PC-3 (cell line): ENCODE measurements around the gene SERPINA4. TPM values are rescaled to one million over a fixed set of nuclear protein-coding genes. Genes with fewer than 3 reads are reported as not detected.

ENCODE experiments used
- ATAC-seq: fragments of 200-7000 bp; cut with Tn5 transposase; 2 replicates; pipeline ENCODE4 v1.9.1; 2020; ENCODE audit warnings: mild to moderate bottlenecking, moderate library complexity
- BruUV-seq: library from RNA; stranded (reverse); fragments of 400-500 nt; replicated peaks from 2 replicates; lab custom pipeline; 2021; lab: Mats Ljungman, UMichigan
- CTCF ChIA-PET: fragments of 300-600 bp; sonication (Branson Sonifier 250); formaldehyde crosslinking; loops from one replicate; lab custom pipeline; 2022; ENCODE audit warnings: antibody characterized with exemption; lab: Charles Lee
- POLR2A ChIA-PET: fragments of 300-600 bp; sonication (Branson Sonifier 250); formaldehyde crosslinking; loops from one replicate; lab custom pipeline; 2022; ENCODE audit warnings: antibody characterized with exemption; ENCODE audit not compliant: unreplicated experiment; lab: Charles Lee
- DNase-seq: peaks from one replicate; pipeline ENCODE4 v3.0.0-alpha.2; 2015
- H2AFZ ChIP-seq: fragments of 300-600 bp; sonication (generic); 2 replicates; pipeline ENCODE4 v1.6.0; 2016; ENCODE audit warnings: antibody characterized with exemption, low read length
- H3F3A ChIP-seq: fragments of 300-600 bp; sonication (generic); one replicate; pipeline ENCODE4 v1.6.0; 2017; ENCODE audit warnings: antibody characterized with exemption, low read length, control low read depth, mild to moderate bottlenecking; ENCODE audit not compliant: unreplicated experiment
- H3K27ac ChIP-seq: fragments of 300-600 bp; sonication (generic); 2 replicates; pipeline ENCODE4 v1.5.1; 2016; ENCODE audit warnings: mild to moderate bottlenecking, low read length
- H3K27me3 ChIP-seq: fragments of 300-600 bp; sonication (generic); 2 replicates; pipeline ENCODE4 v1.6.1; 2016; ENCODE audit warnings: low read length, mixed read lengths
- H3K36me3 ChIP-seq: fragments of 300-600 bp; sonication (generic); 2 replicates; pipeline ENCODE4 v1.6.1; 2016; ENCODE audit warnings: low read depth, mixed run types, low read length, mixed read lengths
- H3K4me1 ChIP-seq: fragments of 300-600 bp; sonication (generic); 2 replicates; pipeline ENCODE4 v1.5.1; 2016; ENCODE audit warnings: low read length; ENCODE audit not compliant: insufficient read depth
- H3K4me2 ChIP-seq: fragments of 300-600 bp; sonication (generic); 2 replicates; pipeline ENCODE4 v1.6.0; 2016; ENCODE audit warnings: low read length
- H3K4me3 ChIP-seq: fragments of 300-600 bp; sonication (generic); 2 replicates; pipeline ENCODE4 v1.5.1; 2016; ENCODE audit warnings: mild to moderate bottlenecking, low read length, mixed read lengths
- H3K79me2 ChIP-seq: fragments of 300-600 bp; sonication (generic); 2 replicates; pipeline ENCODE4 v1.6.1; 2017; ENCODE audit warnings: low read length, mixed read lengths
- H3K9ac ChIP-seq: fragments of 300-600 bp; sonication (generic); 2 replicates; pipeline ENCODE4 v1.6.0; 2016; ENCODE audit warnings: mild to moderate bottlenecking, low read length
- H3K9me2 ChIP-seq: fragments of 300-600 bp; sonication (generic); replicated peaks from 2 replicates; pipeline ENCODE4 v1.6.1; 2016; ENCODE audit warnings: mixed run types, low read length, mixed read lengths
- H3K9me3 ChIP-seq: fragments of 300-600 bp; sonication (generic); 2 replicates; pipeline ENCODE4 v1.6.1; 2016; ENCODE audit warnings: low read length, mixed read lengths
- H4K20me1 ChIP-seq: fragments of 300-600 bp; sonication (generic); 2 replicates; pipeline ENCODE4 v1.6.1; 2016; ENCODE audit warnings: low read length, mixed read lengths
- CTCF ChIP-seq: fragments of 300-600 bp; sonication (generic); conservative IDR thresholded peaks from 2 replicates; pipeline ENCODE4 v1.5.1; 2017; ENCODE audit warnings: antibody characterized with exemption, low read depth, mild to moderate bottlenecking, low read length
- EZH2 ChIP-seq: fragments of 300-600 bp; sonication (generic); IDR thresholded peaks from one replicate; pipeline ENCODE4 v1.6.1; 2017; ENCODE audit warnings: antibody characterized with exemption, mild to moderate bottlenecking, low read length; ENCODE audit not compliant: unreplicated experiment
- EZH2phosphoT487 ChIP-seq: fragments of 300-600 bp; sonication (generic); IDR thresholded peaks from 2 replicates; pipeline ENCODE4 v1.6.1; 2018; ENCODE audit warnings: mild to moderate bottlenecking, antibody characterized with exemption, low read length, borderline replicate concordance
- intact Hi-C: fragments of 100-400 bp; cut with micrococcal nuclease; formaldehyde crosslinking; loops from 2 replicates; pipeline ENCODE4 v1.9.0; 2023
- total RNA-seq: library from RNA; depleted of rRNA; stranded (reverse); fragments of >200 nt; gene quantifications from 2 replicates; pipeline ENCODE4 v1.2.3, GENCODE V29; 2014

Gene SERPINA4
- total RNA-seq, 1 experiment from 2014 or later: not detected

GRCh38 chr14:94581127-94581999 lies 20.1 kb downstream of the SERPINA4 start, which contains the start of gene SERPINA5:
Gene SERPINA5, plus strand, starts transcription at chr14:94581426. Its CDS starts 5,937 bp downstream, at chr14:94587363.
- Histone ChIP-seq H3K9ac (no peak within 1 kb of the TSS), H3K4me2 (no peak within 1 kb of the TSS), H2AFZ (no peak within 1 kb of the TSS), H3F3A (no peaks in the 10 kb centered on the region), H3K79me2 (no peaks in the 10 kb centered on the region), H3K9me3 (no peaks in the 10 kb centered on the region), H3K9me2 (no peaks in the 10 kb centered on the region), H3K4me1 (no peaks in the 10 kb centered on the region), H3K27ac (no peak within 1 kb of the TSS), H3K36me3 (no peaks in the 10 kb centered on the region), H4K20me1 (no peaks in the 10 kb centered on the region), H3K27me3 (no peaks in the 10 kb centered on the region), H3K4me3 (no peak within 1 kb of the TSS)
- BruUV-seq: no TSS peak
- DNase-seq (peak; percentile 2), ATAC-seq (no peak)
- intact Hi-C loops: no loop called here
- no peak for TF ChIP-seq EZH2phosphoT487
- TF ChIP-seq EZH2: no peak
- POLR2A ChIA-PET: no interaction called here
- CTCF ChIA-PET: no interaction called here

DNA sequence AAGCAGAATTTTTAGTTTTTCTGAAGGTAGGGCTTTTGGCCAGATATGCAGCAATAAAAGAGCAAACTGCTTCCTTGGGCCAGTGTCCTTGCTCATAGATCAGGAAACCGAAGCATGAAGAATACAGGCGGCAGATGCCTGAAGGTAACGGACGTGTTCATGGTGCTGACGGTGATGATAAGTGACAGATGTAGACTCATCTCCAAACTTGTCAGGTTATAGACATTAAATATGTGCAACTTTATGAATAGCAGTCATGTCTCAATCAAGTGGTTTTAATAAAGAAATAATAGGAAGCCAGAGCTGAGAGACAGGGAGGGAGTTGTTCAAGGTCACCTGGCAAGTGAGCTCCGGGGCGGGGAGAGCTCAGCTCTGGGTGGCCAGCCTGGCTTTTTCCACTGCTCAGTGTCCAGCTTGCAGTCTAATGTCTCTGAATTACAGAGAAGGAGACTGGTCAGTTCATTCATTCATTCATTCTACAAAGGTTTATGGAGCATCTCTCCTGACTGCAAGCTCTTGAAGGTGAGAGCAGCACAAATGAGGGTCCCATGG lies 21.0 kb downstream of the SERPINA4 start:
- H2AFZ ChIP-seq: no peak overlapping the region
- H4K20me1 ChIP-seq: no peaks in the 10 kb centered on the region
- no peaks in the 10 kb centered on the region for H3F3A ChIP-seq
- H3K9ac ChIP-seq: no peak overlapping the region
- H3K4me2 ChIP-seq: no peak overlapping the region
- H3K27me3 ChIP-seq: no peaks in the 10 kb centered on the region
- POLR2A ChIA-PET: no interaction called here
- no TSS peak for BruUV-seq
- CTCF ChIA-PET: no interaction called here
- H3K9me3 ChIP-seq: no peaks in the 10 kb centered on the region
- H3K4me1 ChIP-seq: no peaks in the 10 kb centered on the region
- no peaks in the 10 kb centered on the region for H3K9me2 ChIP-seq
- no peak overlapping the region for H3K4me3 ChIP-seq
- intact Hi-C loops: no loop called here
- H3K27ac ChIP-seq: no peak overlapping the region
- ATAC-seq (no peak), DNase-seq (no peak)
- no peaks in the 10 kb centered on the region for H3K79me2 ChIP-seq
- no peaks in the 10 kb centered on the region for H3K36me3 ChIP-seq
- no peak for TF ChIP-seq CTCF
- TF ChIP-seq EZH2: no peak
- TF ChIP-seq EZH2phosphoT487: no peak

DNA sequence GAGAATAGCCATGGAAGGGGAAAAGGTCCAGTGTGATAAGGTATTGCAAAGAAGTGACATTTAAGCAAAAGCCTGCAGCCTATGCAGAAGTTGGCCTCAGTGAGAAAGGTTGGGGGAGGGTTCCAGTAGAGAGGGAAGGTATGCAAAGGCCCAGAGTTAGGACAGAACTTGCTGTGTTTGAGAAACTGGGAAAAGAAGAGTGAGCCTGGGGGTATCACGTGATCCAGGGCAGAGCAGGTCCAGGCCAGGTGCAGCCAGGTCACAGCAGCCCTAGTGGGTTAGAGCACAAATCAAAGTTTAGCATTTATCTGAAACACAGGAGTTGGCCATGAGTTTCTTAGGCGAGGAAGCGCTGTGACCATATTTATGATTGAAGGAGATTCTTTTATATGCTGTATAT lies 21.6 kb downstream of the SERPINA4 start:
- Histone ChIP-seq H3K79me2 (no peaks in the 10 kb centered on the region), H3K9ac (no peak overlapping the region), H3K27ac (no peak overlapping the region), H3K36me3 (no peaks in the 10 kb centered on the region), H3K4me3 (no peak overlapping the region), H3K9me3 (no peaks in the 10 kb centered on the region), H3K4me1 (no peaks in the 10 kb centered on the region), H3K4me2 (no peak overlapping the region), H2AFZ (no peak overlapping the region), H3K27me3 (no peaks in the 10 kb centered on the region), H3F3A (no peaks in the 10 kb centered on the region), H4K20me1 (no peaks in the 10 kb centered on the region), H3K9me2 (no peaks in the 10 kb centered on the region)
- no peak for TF ChIP-seq EZH2phosphoT487
- ChIA-PET CTCF (no interaction called here), POLR2A (no interaction called here)
- intact Hi-C loops: no loop called here
- DNase-seq (no peak), ATAC-seq (no peak)
- BruUV-seq: no TSS peak
